NCI-H1694 (cell line): ENCODE data around the gene HP.
"Not testable (repeated sequence)": the region's sequence is repeated elsewhere in the genome, so short reads cannot be mapped to it uniquely, and the experiment has no call there.

Experiments
- DNase-seq: peaks from one replicate; lab custom pipeline; 2025; lab: John Stamatoyannopoulos, UW

The HP gene

GRCh38 chr16:72043058-72043457 is 11.2 kb upstream of the HP start:
- no peak for DNase-seq

GRCh38 chr16:72043539-72043938 is 10.8 kb upstream of the HP start:
- no peak for DNase-seq

GRCh38 chr16:72044296-72044695 is 10.0 kb upstream of the HP start:
- DNase-seq, result no peak

DNA sequence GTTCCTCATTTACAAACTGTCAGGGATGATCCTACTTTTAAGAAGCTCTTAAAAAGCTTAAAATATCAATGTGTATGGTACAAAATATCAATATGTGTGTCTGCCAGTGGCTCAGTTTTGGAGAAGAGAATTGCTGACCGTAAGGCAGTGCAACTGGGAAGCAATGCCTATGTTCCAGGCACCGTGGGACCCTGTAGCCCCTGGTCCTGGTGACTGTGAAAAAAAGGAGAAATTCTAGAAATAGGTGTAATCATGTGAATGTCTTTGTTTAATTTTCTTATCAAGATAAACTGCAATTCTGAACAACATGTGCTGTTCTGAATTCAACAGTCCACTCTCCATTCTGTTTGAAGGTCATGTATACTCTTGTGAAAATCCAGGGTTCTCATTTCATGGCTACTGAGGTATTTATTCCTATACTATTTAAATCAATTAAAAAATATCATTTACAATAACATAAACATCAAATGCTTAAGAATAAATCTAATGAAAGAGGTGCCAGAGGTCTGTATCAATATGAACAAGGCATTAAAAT is 9.4 kb upstream of the HP start:
- DNase-seq, result no peak

DNA sequence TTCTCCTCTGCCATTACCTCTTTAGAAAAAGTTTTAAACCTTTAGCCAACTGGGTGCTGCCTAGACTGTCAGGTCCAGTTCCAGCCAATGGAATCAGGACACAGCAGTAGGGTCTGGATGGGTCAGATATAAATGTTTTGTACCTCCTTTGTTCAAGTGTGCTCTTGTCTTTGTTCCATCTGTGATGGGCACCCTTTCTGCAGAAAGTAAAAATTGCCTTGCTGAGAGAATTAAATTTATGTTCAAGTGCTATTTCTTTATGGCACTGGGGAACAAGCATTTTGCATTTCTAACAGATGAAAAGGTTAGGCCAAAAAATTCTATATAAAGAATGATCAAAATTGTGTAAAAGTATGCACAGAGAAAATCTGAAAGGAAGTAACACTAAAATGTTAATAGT is 5.2 kb upstream of the HP start:
- DNase-seq, result no peak

DNA sequence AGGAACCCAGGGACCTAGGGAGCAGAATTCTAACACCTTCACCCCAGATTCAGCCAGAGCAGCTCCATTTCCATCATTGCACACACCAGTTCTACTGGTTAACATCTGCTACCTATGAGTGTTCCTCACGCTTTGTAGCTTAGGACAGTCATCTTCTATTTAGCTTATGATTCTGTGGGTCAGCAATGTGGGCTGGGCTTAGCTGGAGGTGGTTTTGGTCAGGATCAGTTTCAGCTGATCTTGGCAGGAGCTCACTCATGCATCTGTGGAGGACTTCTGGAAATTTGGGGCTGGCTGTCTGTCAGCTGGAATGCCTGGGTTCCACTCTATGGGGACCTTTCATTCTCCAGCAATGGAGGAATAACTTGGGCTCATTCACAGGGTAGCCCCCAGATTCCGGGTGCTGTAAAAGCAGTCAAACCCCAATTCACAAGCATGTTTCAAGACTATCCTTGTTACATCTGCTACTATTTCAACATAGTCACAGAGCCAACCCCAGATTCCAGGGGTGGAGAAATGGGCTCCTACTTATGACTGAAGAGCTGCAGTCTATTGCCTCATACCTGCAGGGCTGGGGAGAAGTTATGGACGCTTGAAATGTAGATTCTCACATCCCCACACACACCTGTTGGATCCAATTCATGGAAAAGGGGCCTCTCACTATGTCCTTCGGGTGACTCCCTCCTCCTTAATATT is 3.4 kb upstream of the HP start:
- no peak for DNase-seq

DNA sequence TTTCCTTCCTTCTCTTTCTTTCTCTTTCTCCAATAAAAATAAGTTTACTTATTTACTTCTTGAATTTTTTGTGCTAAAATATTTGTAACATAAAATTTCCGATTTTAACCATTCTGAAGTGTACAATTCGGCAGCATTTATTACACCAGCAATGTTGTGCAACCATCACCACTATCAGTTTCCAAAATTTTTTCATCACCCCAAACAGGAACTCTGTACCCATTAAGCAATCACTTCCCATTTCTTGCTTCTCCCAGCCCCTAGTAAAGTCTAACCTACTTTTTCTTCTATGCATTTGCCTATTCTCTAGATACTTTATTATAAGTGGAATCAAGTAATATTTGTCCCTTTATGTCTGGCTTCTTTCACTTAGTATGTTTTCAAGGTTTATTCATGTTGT is 2.5 kb upstream of the HP start:
- DNase-seq, result no peak

GRCh38 chr16:72055911-72056310 is 1.6 kb downstream of the HP start:
- DNase-seq, result no peak

DNA sequence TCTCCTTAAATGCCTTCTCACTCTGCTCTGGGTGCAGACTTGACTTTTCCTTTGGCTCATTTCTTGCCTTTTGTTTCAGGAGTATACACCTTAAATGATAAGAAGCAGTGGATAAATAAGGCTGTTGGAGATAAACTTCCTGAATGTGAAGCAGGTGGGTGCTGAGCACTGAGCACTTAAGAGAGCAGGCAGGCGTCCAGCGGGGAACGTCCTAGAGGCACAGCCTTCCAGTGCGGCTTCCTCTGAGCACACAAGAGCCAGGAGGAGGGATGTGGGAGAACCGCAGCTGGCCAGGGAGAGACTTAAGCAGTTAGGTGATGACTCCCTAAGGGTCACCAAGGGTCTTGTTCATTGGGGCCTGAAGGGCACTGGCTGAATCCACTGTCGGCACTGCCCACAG is 3.0 kb downstream of the HP start:
- not testable (repeated sequence) for DNase-seq

- not testable (repeated sequence) for DNase-seq
Observed at GRCh38 chr16:72059060-72059459, 4.8 kb downstream of the HP start.

GRCh38 chr16:72060405-72060804 is 6.1 kb downstream of the HP start:
- DNase-seq, result no peak

- no peak for DNase-seq
Observed at GRCh38 chr16:72061564-72061963, 7.3 kb downstream of the HP start.

GRCh38 chr16:72064361-72064894 is 10.1 kb downstream of the HP start:
- no peak for DNase-seq

DNA sequence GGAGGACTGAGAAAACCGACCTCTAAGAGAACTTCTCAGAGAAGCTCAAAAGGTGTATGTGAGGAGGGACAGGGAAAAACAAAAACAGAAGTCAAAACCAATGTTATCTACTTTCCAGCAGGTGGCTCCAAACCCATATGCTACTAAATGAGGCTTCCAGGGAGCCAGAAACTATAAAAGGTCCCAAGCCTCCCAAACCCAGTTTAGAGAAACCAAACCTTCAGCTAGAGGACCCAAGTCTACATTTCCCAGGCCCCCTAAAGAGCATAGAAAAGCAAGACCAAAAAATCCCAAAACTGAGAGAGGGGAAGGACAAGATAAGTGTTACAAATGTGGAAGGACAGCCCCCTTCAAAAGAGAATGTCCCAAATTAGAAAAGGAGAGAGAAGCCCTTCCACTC is 12.4 kb downstream of the HP start:
- DNase-seq, result peak; percentile 4

- DNase-seq, result no peak
Observed at GRCh38 chr16:72068930-72069329, 14.6 kb downstream of the HP start.

DNA sequence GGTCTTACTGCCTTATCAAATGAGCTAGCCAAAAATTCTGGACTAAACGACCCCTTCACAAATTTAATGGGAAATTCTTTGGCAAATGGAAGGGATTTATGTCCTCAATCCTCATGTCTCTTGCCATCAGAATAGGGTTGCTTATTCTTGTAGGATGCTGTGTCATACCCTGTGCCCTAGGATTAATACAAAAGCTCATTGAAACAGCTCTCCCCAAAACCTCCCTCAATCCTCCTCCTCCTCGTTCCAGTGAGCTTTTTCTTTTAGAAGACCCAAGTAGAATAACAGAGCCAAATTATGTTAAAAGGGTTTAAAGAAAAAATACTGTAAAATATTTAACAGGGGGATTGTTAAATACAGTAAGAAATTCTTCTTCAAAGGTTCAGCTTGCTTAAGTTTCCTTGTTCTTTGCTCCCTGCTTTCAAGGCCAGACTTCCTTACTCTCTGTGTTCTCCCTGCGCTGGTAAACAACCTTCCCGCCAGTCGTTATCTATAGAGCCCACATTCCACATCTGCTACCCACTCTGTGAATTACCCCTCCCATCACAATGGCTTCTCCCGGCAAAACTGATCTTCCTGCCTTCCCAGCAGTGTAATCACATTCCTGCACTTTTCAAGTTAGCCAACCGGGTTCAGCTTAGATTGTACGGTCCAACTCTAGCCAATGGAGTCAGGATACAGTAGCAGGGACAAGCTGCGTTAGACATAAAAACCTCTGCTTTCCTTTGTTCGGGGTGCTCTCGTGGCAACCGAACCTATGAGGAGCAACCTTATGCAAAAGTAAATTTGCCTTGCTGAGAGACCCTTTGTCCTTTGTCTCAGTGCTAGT is 18.4 kb downstream of the HP start:
- DNase-seq, result no peak

GRCh38 chr16:72073560-72074230 is 19.4 kb downstream of the HP start:
- DNase-seq, result no peak

DNA sequence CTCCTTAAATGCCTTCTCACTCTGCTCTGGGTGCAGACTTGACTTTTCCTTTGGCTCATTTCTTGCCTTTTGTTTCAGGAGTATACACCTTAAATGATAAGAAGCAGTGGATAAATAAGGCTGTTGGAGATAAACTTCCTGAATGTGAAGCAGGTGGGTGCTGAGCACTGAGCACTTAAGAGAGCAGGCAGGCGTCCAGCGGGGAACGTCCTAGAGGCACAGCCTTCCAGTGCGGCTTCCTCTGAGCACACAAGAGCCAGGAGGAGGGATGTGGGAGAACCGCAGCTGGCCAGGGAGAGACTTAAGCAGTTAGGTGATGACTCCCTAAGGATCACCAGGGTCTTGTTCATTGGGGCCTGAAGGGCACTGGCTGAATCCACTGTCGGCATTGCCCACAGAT is 20.8 kb downstream of the HP start:
- not testable (repeated sequence) for DNase-seq

GRCh38 chr16:72076991-72077706 is 22.8 kb downstream of the HP start:
- not testable (repeated sequence) for DNase-seq

GRCh38 chr16:72083778-72084404 is 29.6 kb downstream of the HP start:
- DNase-seq, result no peak

GRCh38 chr16:72084445-72084844 is 30.1 kb downstream of the HP start:
- DNase-seq, result no peak
